NCI-H1417 treated with DMSO at 0.1 percent for 48 hours (cell line): ENCODE data around the gene LRRC40.
"Not testable (repeated sequence)": the region's sequence is repeated elsewhere in the genome, so short reads cannot be mapped to it uniquely, and the experiment has no call there.

ENCODE experiments used
- DNase-seq: peaks from one replicate; lab custom pipeline; 2025; lab: John Stamatoyannopoulos, UW

Gene LRRC40

GRCh38 chr1:70205434-70206118, at the start of gene LRRC40:
Gene LRRC40, minus strand, starts transcription at chr1:70205579. Its CDS starts 39 bp downstream, at chr1:70205540.
- peak; percentile 66 for DNase-seq

- DNase-seq, result no peak
Observed at GRCh38 chr1:70248729-70249128, 43.4 kb upstream of the LRRC40 start.

- DNase-seq, result no peak
Observed at GRCh38 chr1:70247768-70248167, 42.4 kb upstream of the LRRC40 start.

GRCh38 chr1:70247122-70247521, 41.7 kb upstream of the LRRC40 start:
- DNase-seq, result no peak

GRCh38 chr1:70239940-70240339, 34.6 kb upstream of the LRRC40 start:
- no peak for DNase-seq

GRCh38 chr1:70234733-70235132, 29.4 kb upstream of the LRRC40 start:
- DNase-seq, result no peak

- DNase-seq, result no peak
Observed at GRCh38 chr1:70231475-70231874, 26.1 kb upstream of the LRRC40 start.

GRCh38 chr1:70228670-70229069, 23.3 kb upstream of the LRRC40 start:
- no peak for DNase-seq

GRCh38 chr1:70227439-70227838, 22.1 kb upstream of the LRRC40 start:
- no peak for DNase-seq

GRCh38 chr1:70224954-70225353, 19.6 kb upstream of the LRRC40 start:
- no peak for DNase-seq

- DNase-seq, result no peak
Observed at GRCh38 chr1:70222716-70223235, 17.4 kb upstream of the LRRC40 start.

GRCh38 chr1:70221238-70222121, 16.1 kb upstream of the LRRC40 start, which contains the start of gene SRSF11:
Gene SRSF11, plus strand, starts transcription at chr1:70221380. Its CDS starts 257 bp downstream, at chr1:70221637.
- DNase-seq, result peak; percentile 67

GRCh38 chr1:70220517-70221237, 15.3 kb upstream of the LRRC40 start:
- no peak for DNase-seq

- DNase-seq, result no peak
Observed at GRCh38 chr1:70220015-70220414, 14.6 kb upstream of the LRRC40 start.

- no peak for DNase-seq
Observed at GRCh38 chr1:70211541-70211940, 6.2 kb upstream of the LRRC40 start.

- DNase-seq, result no peak
Observed at GRCh38 chr1:70210820-70211219, 5.4 kb upstream of the LRRC40 start.

- no peak for DNase-seq
Observed at GRCh38 chr1:70208292-70208691, 2.9 kb upstream of the LRRC40 start.

- DNase-seq, result no peak
Observed at GRCh38 chr1:70207492-70207891, 2.1 kb upstream of the LRRC40 start.

- DNase-seq, result not testable (repeated sequence)
Observed at GRCh38 chr1:70206833-70207232, 1.5 kb upstream of the LRRC40 start.

GRCh38 chr1:70205071-70205433, 327 bp downstream of the LRRC40 start:
- DNase-seq, result no peak

- no peak for DNase-seq
Observed at GRCh38 chr1:70204600-70204999, 779 bp downstream of the LRRC40 start.

GRCh38 chr1:70204139-70204538, 1.2 kb downstream of the LRRC40 start:
- DNase-seq, result no peak
